Right renal cortex interstitium (tissue), 3 donors: Measurements from ENCODE around the gene CCDC157. TPM values are rescaled to one million over a fixed set of nuclear protein-coding genes. Genes with fewer than 3 reads are reported as not detected.

ENCODE experiments used
- polyA plus RNA-seq, 3 donors: library from polyadenylated mRNA; unstranded; fragments of 120-200 nt; gene quantifications; one replicate each; pipeline ENCODE4 v1.2.1, GENCODE V29; 2013; ENCODE audit not compliant: insufficient read length in 3 of 3

Gene CCDC157
- polyA plus RNA-seq, 3 donors, result 4.1 to 5.4 (median 5.4) TPM

Other genes starting within 250 kb of the CCDC157 start
- 1 to 10 TPM; 1.4 to 1.9 (median 1.5) TPM for gene LIF, start 110.2 kb upstream of the CCDC157 start, polyA plus RNA-seq
- under 1 TPM in 2 of 3 donors, not detected in 1; 0.17 to 0.20 TPM for gene OSM, start 90.2 kb upstream of the CCDC157 start, polyA plus RNA-seq
- 10 to 100 TPM in 1 of 3 donors, 1 to 10 TPM in 2; 8.7 to 10.9 (median 9.1) TPM for gene CASTOR1, start 67.5 kb upstream of the CCDC157 start, polyA plus RNA-seq
- gene TBC1D10A, start 30.1 kb upstream of the CCDC157 start, polyA plus RNA-seq, result 10 to 100 TPM; 10.7 to 13.2 (median 11.8) TPM
- 100 to 1,000 TPM; 114 to 133 (median 131) TPM for gene SF3A1, start 113 bp upstream of the CCDC157 start, polyA plus RNA-seq
- 10 to 100 TPM; 17.2 to 20.5 (median 19.1) TPM for gene RNF215, start 30.4 kb downstream of the CCDC157 start, polyA plus RNA-seq
- 1 to 10 TPM; 4.4 to 5.2 (median 5.0) TPM for gene SEC14L2, start 40.0 kb downstream of the CCDC157 start, polyA plus RNA-seq
- 1 to 10 TPM; 5.1 to 9.4 (median 7.8) TPM for gene MTFP1, start 68.8 kb downstream of the CCDC157 start, polyA plus RNA-seq
- gene SEC14L3, start 115.0 kb downstream of the CCDC157 start, polyA plus RNA-seq, result not detected
- under 1 TPM; 0.17 to 0.60 (median 0.50) TPM for gene SEC14L4, start 148.7 kb downstream of the CCDC157 start, polyA plus RNA-seq
- 1 to 10 TPM; 5.3 to 8.6 (median 6.7) TPM for gene SEC14L6, start 189.7 kb downstream of the CCDC157 start, polyA plus RNA-seq
- gene GAL3ST1, start 217.7 kb downstream of the CCDC157 start, polyA plus RNA-seq, result 10 to 100 TPM; 18.6 to 27.1 (median 19.4) TPM
- gene PES1, start 234.9 kb downstream of the CCDC157 start, polyA plus RNA-seq, result 10 to 100 TPM; 66.2 to 70.3 (median 66.7) TPM